Colonic mucosa (tissue), 4 donors: ENCODE measurements around the gene ATP8A1. TPM values are rescaled to one million over a fixed set of nuclear protein-coding genes. Genes with fewer than 3 reads are reported as not detected.
"Not testable (repeated sequence)": the region's sequence is repeated elsewhere in the genome, so short reads cannot be mapped to it uniquely, and the experiment has no call there.

Experiments
- DNase-seq: peaks from one replicate; pipeline ENCODE4 v3.0.0-alpha.2; 2020
- H3K27ac ChIP-seq: fragments of 200-600 bp; one replicate; pipeline ENCODE4 v1.8.0; 2021
- H3K27me3 ChIP-seq: fragments of 200-600 bp; one replicate; pipeline ENCODE4 v1.8.0; 2021
- H3K36me3 ChIP-seq: fragments of 200-600 bp; one replicate; pipeline ENCODE4 v1.8.0; 2021
- H3K4me1 ChIP-seq: fragments of 200-600 bp; one replicate; pipeline ENCODE4 v1.8.0; 2021; ENCODE audit warnings: mild to moderate bottlenecking
- H3K4me3 ChIP-seq: fragments of 200-600 bp; one replicate; pipeline ENCODE4 v1.8.0; 2021
- H3K9ac ChIP-seq, 2 donors: one replicate each; pipeline ENCODE4 v1.7.0; 2013; ENCODE audit warnings: control low read depth in 2 of 2, low read depth in 2 of 2, low read length in 2 of 2
- H3K9me3 ChIP-seq: fragments of 200-600 bp; one replicate; pipeline ENCODE4 v1.8.0; 2021
- intact Hi-C: fragments of 100-400 bp; cut with DNase I; formaldehyde crosslinking; loops from one replicate; pipeline ENCODE4 v1.14.1; 2022
- total RNA-seq, 2 donors: library from RNA; stranded (reverse); fragmentation: NEBNext Ultra II Directional in 1 of 2; extraction: Animal tissue kit (Norgen Biotek cat#: 25700) in 1 of 2; gene quantifications; one replicate each; pipeline ENCODE4 v1.2.1, GENCODE V29; 2021
- TF ChIP-seq, protein P1 (sequence below): fragments of 200-600 bp; IDR thresholded peaks from one replicate; pipeline ENCODE4 v1.8.0; 2022; ENCODE audit warnings: antibody characterized with exemption, mild to moderate bottlenecking
- donor health status: healthy.
- donor health status: DM: no; HTN: no; CAD: no.
- donor health status: DM: no; HTN: no; CAD: no.

ATP8A1 gene
- total RNA-seq, 2 donors from 2014 or later = 19.1 to 34.0 TPM

DNA sequence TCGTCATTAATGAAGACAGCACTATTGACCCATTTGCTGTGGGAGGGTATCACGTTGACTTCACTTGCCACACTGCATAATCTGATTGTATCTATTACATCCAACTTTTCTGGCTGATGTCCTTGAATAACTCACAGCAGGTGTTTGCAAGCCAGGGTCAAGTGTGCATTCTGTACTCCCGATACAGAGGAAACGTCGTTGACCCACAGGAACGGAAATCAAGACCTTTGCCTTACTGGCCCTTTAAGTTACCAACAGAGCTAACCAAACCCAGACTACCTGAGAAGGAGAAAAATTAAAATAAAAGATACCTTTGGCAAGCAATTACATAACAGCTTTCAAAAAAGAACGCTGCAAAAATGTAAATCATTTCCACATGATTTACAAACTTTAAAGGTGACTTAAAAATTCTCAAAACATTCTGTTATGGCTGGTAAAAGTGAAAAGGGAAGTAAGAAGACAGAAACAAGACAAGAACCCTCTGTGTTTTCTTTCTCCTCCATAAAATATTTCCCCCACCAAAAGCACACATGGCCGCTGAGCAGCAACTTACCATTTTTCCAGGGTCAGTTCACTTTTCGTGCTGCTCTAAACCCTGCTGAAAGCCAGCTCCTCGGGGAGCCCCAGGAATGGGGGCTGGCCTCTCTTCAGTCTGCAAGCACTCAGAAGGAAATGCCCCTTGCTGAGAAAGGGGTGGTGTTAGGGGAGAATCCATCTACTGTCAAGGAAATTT is 266.1 kb downstream of the ATP8A1 start:
- no peaks in the 10 kb centered on the region for H3K36me3 ChIP-seq
- no peak for DNase-seq
- H3K9me3 ChIP-seq = no peaks in the 10 kb centered on the region
- peaks cover 4% of the 10 kb centered on the region for H3K27me3 ChIP-seq
- intact Hi-C loops = no loop called here
- TF ChIP-seq, protein P1, sequence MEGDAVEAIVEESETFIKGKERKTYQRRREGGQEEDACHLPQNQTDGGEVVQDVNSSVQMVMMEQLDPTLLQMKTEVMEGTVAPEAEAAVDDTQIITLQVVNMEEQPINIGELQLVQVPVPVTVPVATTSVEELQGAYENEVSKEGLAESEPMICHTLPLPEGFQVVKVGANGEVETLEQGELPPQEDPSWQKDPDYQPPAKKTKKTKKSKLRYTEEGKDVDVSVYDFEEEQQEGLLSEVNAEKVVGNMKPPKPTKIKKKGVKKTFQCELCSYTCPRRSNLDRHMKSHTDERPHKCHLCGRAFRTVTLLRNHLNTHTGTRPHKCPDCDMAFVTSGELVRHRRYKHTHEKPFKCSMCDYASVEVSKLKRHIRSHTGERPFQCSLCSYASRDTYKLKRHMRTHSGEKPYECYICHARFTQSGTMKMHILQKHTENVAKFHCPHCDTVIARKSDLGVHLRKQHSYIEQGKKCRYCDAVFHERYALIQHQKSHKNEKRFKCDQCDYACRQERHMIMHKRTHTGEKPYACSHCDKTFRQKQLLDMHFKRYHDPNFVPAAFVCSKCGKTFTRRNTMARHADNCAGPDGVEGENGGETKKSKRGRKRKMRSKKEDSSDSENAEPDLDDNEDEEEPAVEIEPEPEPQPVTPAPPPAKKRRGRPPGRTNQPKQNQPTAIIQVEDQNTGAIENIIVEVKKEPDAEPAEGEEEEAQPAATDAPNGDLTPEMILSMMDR = no peak
- H3K4me3 ChIP-seq = no peak overlapping the region
- no peak overlapping the region for H3K9ac ChIP-seq
- H3K27ac ChIP-seq = no peak overlapping the region
- H3K4me1 ChIP-seq = no peaks in the 10 kb centered on the region

DNA sequence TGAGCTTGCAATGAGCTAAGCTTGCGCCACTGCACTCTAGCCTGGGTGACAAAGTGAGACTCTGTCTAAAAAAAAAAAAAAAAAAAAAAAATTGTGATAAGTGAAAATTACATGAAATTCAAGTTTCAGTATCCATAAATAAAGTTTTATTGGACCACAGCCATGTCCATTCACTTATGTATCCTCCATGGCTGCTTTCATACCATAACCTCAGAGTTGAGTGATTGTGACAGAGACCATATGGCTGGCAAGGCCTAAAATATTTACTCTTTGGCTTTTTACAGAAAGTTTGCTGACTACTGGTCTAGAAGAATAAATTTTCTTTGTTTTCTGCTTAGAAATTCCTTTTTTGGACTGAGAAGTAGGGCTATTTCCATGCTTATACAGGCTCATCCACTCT is 271.4 kb downstream of the ATP8A1 start:
- no peaks in the 10 kb centered on the region for H3K36me3 ChIP-seq
- no peak for DNase-seq
- intact Hi-C loops = no loop called here

DNA sequence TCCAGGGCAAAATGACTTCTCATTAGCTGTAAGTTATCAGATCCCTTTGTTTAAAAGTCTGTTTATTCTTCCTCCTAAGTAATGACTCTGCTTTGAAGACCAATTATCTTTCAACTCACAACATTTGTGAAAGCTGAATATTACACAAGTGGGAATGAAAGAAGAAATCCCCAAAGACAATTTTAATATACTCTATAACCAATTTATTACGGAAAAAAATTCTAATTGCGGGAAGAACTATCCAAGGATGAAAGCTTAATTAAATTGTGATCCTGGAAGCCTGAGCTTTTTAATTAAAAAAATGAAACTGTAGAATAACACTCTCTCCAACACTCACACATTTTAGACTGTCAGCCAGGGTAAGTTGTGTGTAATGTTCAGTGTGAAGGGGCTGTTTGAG is 275.2 kb downstream of the ATP8A1 start:
- H3K9ac ChIP-seq = no peak overlapping the region
- H3K4me3 ChIP-seq = no peak overlapping the region
- no peak for DNase-seq
- H3K36me3 ChIP-seq = no peaks in the 10 kb centered on the region
- H3K9me3 ChIP-seq = no peaks in the 10 kb centered on the region
- H3K27ac ChIP-seq = no peak overlapping the region
- no peaks in the 10 kb centered on the region for H3K27me3 ChIP-seq
- intact Hi-C loops = no loop called here
- H3K4me1 ChIP-seq = no peaks in the 10 kb centered on the region
- TF ChIP-seq, protein P1 = no peak

More for the DNA sequence above, 271.4 kb downstream of the ATP8A1 start:
- H3K4me3 ChIP-seq = no peak overlapping the region
- no peak overlapping the region for H3K9ac ChIP-seq
- no peaks in the 10 kb centered on the region for H3K27me3 ChIP-seq
- TF ChIP-seq, protein P1 = no peak
- H3K27ac ChIP-seq = no peak overlapping the region
- H3K4me1 ChIP-seq = no peaks in the 10 kb centered on the region
- H3K9me3 ChIP-seq = no peaks in the 10 kb centered on the region

DNA sequence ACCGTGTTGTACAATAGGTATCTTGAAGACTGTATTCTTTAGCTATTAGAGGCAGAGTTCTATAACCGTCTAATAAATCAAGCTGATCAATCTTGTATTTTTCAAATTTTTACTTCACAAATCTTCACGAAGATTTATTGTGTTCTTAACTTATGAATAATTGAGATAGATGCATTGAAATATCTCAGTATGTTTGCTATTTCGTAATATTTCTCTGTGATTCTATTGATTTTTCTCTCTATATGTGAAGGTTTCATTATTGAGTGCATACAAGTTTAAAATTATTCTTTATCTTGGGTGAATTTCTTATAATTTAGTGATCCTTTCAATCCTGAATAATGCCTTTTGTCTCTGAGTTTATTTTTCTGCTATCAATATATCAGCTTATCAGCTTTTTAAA is 279.4 kb downstream of the ATP8A1 start:
- no peak overlapping the region for H3K27ac ChIP-seq
- intact Hi-C loops = no loop called here
- H3K9me3 ChIP-seq = no peaks in the 10 kb centered on the region
- no peak overlapping the region for H3K4me3 ChIP-seq
- no peaks in the 10 kb centered on the region for H3K27me3 ChIP-seq
- no peak for DNase-seq
- no peaks in the 10 kb centered on the region for H3K4me1 ChIP-seq
- H3K36me3 ChIP-seq = no peaks in the 10 kb centered on the region
- TF ChIP-seq, protein P1 = no peak
- H3K9ac ChIP-seq = no peak overlapping the region

DNA sequence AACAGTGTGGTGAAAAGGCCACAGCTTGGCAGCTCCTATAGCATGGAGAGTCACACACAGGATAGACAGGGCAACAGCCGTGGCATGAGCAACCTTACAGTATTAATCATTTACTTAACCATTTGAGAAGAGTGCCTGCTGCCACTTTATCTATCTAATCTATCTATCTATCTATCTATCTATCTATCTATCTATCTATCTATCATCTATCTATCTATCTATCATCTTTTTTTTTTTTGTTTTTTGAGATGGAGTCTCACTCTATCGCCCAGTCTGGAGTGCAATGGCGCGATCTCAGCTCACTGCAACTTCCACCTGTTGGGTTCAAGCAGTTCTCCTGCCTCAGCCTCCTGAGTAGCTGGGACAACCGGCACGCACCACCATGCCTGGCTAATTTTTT is 284.6 kb downstream of the ATP8A1 start:
- H3K9me3 ChIP-seq, H3K36me3 ChIP-seq, H3K27ac ChIP-seq, DNase-seq, H3K4me3 ChIP-seq, H3K4me1 ChIP-seq, H3K27me3 ChIP-seq, H3K9ac ChIP-seq: not testable (repeated sequence)
- intact Hi-C loops = loop anchor here (5.0 kb wide), 1 partner anchor 150 kb away; no protein-coding TSS in a partner anchor
